ENCODE results near the gene ADAM10. TPM values are rescaled to one million over a fixed set of nuclear protein-coding genes. Genes with fewer than 3 reads are reported as not detected.

The ADAM10 gene
- total and polyA plus RNA-seq, 2 of the 4 experiments (the other 2 are of a cell fraction), result 110 to 185 TPM

GRCh38 chr15:58690703-58691102 is 58.8 kb downstream of the ADAM10 start:
- H4K8ac ChIP-seq (ENCODE audit: low read depth in 2 of 2, low read length in 2 of 2), result no peak overlapping the region
- no peak overlapping the region for H3K4me3 ChIP-seq (ENCODE audit: insufficient read depth, low read depth, low read length)
- no peak overlapping the region for H3K18ac ChIP-seq (ENCODE audit: low read depth, low read length)
- H3K14ac ChIP-seq (replicated peaks; ENCODE audit: low read depth, low read length), result no peak overlapping the region
- no peak overlapping the region for H3K27ac ChIP-seq (ENCODE audit: insufficient read depth, low read length)
- 100% methylated on average over 1 of the region's 3 CpGs; no CpG with 5 or more reads in 1 of the 2 experiments for WGBS, 2 experiments (ENCODE audit: extremely low coverage in 2 of 2, insufficient read length in 1 of 2)
- no peak overlapping the region for H3K4ac ChIP-seq (ENCODE audit: low read depth, low read length)
- H3K79me1 ChIP-seq (ENCODE audit: low read depth in 1 of 2, low read length in 2 of 2), result peaks cover 41 to 67% of the 10 kb centered on the region in 2 experiments
- no peak overlapping the region for H2AK5ac ChIP-seq (ENCODE audit: low read depth, low read length)
- H3K36me3 ChIP-seq (ENCODE audit: control insufficient read depth, insufficient read depth, low read length), result peaks cover 7% of the 10 kb centered on the region
- H3K4me1 ChIP-seq (ENCODE audit: control insufficient read depth, insufficient read depth, low read length), result peaks cover 2% of the 10 kb centered on the region
- intact Hi-C loops (cut with micrococcal nuclease) (no loop called here), in situ Hi-C loops (cut with MboI; ENCODE audit: low sequenced_read_pairs) (no loop called here), dilution Hi-C loops (cut with HindIII; ENCODE audit: low sequenced_read_pairs, unreplicated experiment) (no loop called here)
- H2BK120ac ChIP-seq (ENCODE audit: low read depth, low read length), result no peak overlapping the region
- H4K91ac ChIP-seq (ENCODE audit: insufficient read depth, low read depth, low read length), result no peak overlapping the region
- no peak overlapping the region for H4K5ac ChIP-seq (ENCODE audit: low read depth, low read length)
- no peak overlapping the region for H2BK5ac ChIP-seq (ENCODE audit: low read depth, low read length, poor library complexity, severe bottlenecking)
- ATAC-seq (ENCODE audit: low read depth), result no peak
- no peak overlapping the region for H2BK15ac ChIP-seq (ENCODE audit: low read depth, low read length)
- no peak overlapping the region for H2BK20ac ChIP-seq (ENCODE audit: low read depth, low read length)
- no peak overlapping the region for H2AK9ac ChIP-seq (replicated peaks; ENCODE audit: low read depth, low read length, poor library complexity)
- no peaks in the 10 kb centered on the region for H3K27me3 ChIP-seq (ENCODE audit: control insufficient read depth, insufficient read depth, low read length)
- H4K20me1 ChIP-seq (ENCODE audit: insufficient read depth, low read length), result peaks cover 51% of the 10 kb centered on the region
- H3K56ac ChIP-seq (ENCODE audit: extremely low read depth, insufficient read depth, low read length), result no peak overlapping the region
- ChIA-PET CTCF (no interaction called here), POLR2A (ENCODE audit: unreplicated experiment) (no interaction called here)
- 0 out of 2 replicates have a peak, but pooled peaks cover 5% of the 10 kb centered on the region for H3K9me1 ChIP-seq (ENCODE audit: insufficient read depth, low read length)
- BruUV-seq (replicated peaks), result no TSS peak
- no peak overlapping the region for H2AFZ ChIP-seq (replicated peaks; ENCODE audit: low read length, poor library complexity)
- no peak overlapping the region; the same call in 1 of the 2 replicates for H3K23ac ChIP-seq (ENCODE audit: low read depth, low read length)
- no peak overlapping the region for H3K4me2 ChIP-seq (ENCODE audit: low read depth, low read length)
- H3K9me3 ChIP-seq (ENCODE audit: control insufficient read depth, insufficient read depth, low read length), result no peaks in the 10 kb centered on the region
- no peak overlapping the region for H3K9ac ChIP-seq (ENCODE audit: low read depth, low read length)
- TF ChIP-seq CHD1 (IDR thresholded peaks at IDR 0.05; ENCODE audit: low read depth, low read length), result no peak
- no peak for TF ChIP-seq FOS (IDR thresholded peaks at IDR 0.05; ENCODE audit: low read depth, low read length)
- TF ChIP-seq SMC3 (IDR thresholded peaks at IDR 0.05; ENCODE audit: low read depth, low read length), result no peak
- TF ChIP-seq, protein P1, sequence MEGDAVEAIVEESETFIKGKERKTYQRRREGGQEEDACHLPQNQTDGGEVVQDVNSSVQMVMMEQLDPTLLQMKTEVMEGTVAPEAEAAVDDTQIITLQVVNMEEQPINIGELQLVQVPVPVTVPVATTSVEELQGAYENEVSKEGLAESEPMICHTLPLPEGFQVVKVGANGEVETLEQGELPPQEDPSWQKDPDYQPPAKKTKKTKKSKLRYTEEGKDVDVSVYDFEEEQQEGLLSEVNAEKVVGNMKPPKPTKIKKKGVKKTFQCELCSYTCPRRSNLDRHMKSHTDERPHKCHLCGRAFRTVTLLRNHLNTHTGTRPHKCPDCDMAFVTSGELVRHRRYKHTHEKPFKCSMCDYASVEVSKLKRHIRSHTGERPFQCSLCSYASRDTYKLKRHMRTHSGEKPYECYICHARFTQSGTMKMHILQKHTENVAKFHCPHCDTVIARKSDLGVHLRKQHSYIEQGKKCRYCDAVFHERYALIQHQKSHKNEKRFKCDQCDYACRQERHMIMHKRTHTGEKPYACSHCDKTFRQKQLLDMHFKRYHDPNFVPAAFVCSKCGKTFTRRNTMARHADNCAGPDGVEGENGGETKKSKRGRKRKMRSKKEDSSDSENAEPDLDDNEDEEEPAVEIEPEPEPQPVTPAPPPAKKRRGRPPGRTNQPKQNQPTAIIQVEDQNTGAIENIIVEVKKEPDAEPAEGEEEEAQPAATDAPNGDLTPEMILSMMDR (conservative IDR thresholded peaks at IDR 0.05; ENCODE audit: low read depth, low read length), result no peak
- no peak for TF ChIP-seq MXI1 (IDR thresholded peaks at IDR 0.05; ENCODE audit: borderline replicate concordance, low read depth, low read length)
- TF ChIP-seq MAZ (IDR thresholded peaks at IDR 0.05; ENCODE audit: borderline replicate concordance, low read depth, low read length), result no peak
- TF ChIP-seq POLR2A (IDR thresholded peaks at IDR 0.05; ENCODE audit: low read depth, low read length), result no peak
- TF ChIP-seq, protein P2, sequence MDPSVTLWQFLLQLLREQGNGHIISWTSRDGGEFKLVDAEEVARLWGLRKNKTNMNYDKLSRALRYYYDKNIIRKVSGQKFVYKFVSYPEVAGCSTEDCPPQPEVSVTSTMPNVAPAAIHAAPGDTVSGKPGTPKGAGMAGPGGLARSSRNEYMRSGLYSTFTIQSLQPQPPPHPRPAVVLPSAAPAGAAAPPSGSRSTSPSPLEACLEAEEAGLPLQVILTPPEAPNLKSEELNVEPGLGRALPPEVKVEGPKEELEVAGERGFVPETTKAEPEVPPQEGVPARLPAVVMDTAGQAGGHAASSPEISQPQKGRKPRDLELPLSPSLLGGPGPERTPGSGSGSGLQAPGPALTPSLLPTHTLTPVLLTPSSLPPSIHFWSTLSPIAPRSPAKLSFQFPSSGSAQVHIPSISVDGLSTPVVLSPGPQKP (IDR thresholded peaks at IDR 0.05; ENCODE audit: borderline replicate concordance, low read depth, low read length), result no peak
- no peak for TF ChIP-seq CEBPB (IDR thresholded peaks at IDR 0.05; ENCODE audit: low read depth, low read length)
- no peak for DNase-seq
